ENCODE measurements around the gene BLID.

Gene BLID

GRCh38 chr11:122089111-122089510 lies 26.9 kb downstream of the BLID start:
- H3K4me2 ChIP-seq (ENCODE audit: low read depth, low read length, poor library complexity, severe bottlenecking) = no peak overlapping the region
- H3F3A ChIP-seq (ENCODE audit: insufficient read depth) = no peaks in the 10 kb centered on the region
- no peak overlapping the region for H2AFZ ChIP-seq (ENCODE audit: low read depth, low read length, severe bottlenecking)
- no peak overlapping the region for H3K27ac ChIP-seq (ENCODE audit: low read depth, low read length)
- H3K27me3 ChIP-seq (ENCODE audit: low read length) = no peaks in the 10 kb centered on the region
- H4K20me1 ChIP-seq (ENCODE audit: low read depth, low read length) = no peaks in the 10 kb centered on the region
- no peak overlapping the region for H3K9ac ChIP-seq (ENCODE audit: low read length)
- no peaks in the 10 kb centered on the region for H3K36me3 ChIP-seq (ENCODE audit: low read length)
- no peaks in the 10 kb centered on the region for H3K79me2 ChIP-seq (ENCODE audit: insufficient read depth, low read length)
- H3K4me3 ChIP-seq (ENCODE audit: insufficient read depth, low read length, poor library complexity, severe bottlenecking) = no peak overlapping the region
- TF ChIP-seq EZH2phosphoT487 (conservative IDR thresholded peaks at IDR 0.05; ENCODE audit: low read length) = no peak
- no peak for TF ChIP-seq CTCF (IDR thresholded peaks at IDR 0.05; ENCODE audit: insufficient read depth, low read length, poor library complexity, severe bottlenecking)
- no peaks in the 10 kb centered on the region for H3K9me2 ChIP-seq (replicated peaks; ENCODE audit: insufficient read depth, low read length)
- no peaks in the 10 kb centered on the region for H3K9me3 ChIP-seq (ENCODE audit: insufficient read depth, low read length)

- TF ChIP-seq EZH2phosphoT487 (conservative IDR thresholded peaks at IDR 0.05; ENCODE audit: low read length) = no peak
- TF ChIP-seq CTCF (IDR thresholded peaks at IDR 0.05; ENCODE audit: insufficient read depth, low read length, poor library complexity, severe bottlenecking) = no peak
- H3K36me3 ChIP-seq (ENCODE audit: low read length) = no peaks in the 10 kb centered on the region
- H3K79me2 ChIP-seq (ENCODE audit: insufficient read depth, low read length) = no peaks in the 10 kb centered on the region
- H3K27ac ChIP-seq (ENCODE audit: low read depth, low read length) = no peak overlapping the region
- no peaks in the 10 kb centered on the region for H3F3A ChIP-seq (ENCODE audit: insufficient read depth)
- no peak overlapping the region for H3K4me3 ChIP-seq (ENCODE audit: insufficient read depth, low read length, poor library complexity, severe bottlenecking)
- no peaks in the 10 kb centered on the region for H3K9me2 ChIP-seq (replicated peaks; ENCODE audit: insufficient read depth, low read length)
- H3K27me3 ChIP-seq (ENCODE audit: low read length) = no peaks in the 10 kb centered on the region
- no peaks in the 10 kb centered on the region for H3K9me3 ChIP-seq (ENCODE audit: insufficient read depth, low read length)
- no peak overlapping the region for H3K4me2 ChIP-seq (ENCODE audit: low read depth, low read length, poor library complexity, severe bottlenecking)
- no peak overlapping the region for H3K9ac ChIP-seq (ENCODE audit: low read length)
- H4K20me1 ChIP-seq (ENCODE audit: low read depth, low read length) = no peaks in the 10 kb centered on the region
- no peak overlapping the region for H2AFZ ChIP-seq (ENCODE audit: low read depth, low read length, severe bottlenecking)
These were observed 30.3 kb downstream of the BLID start for GRCh38 chr11:122085712-122086111.

GRCh38 chr11:122085264-122085663 lies 30.8 kb downstream of the BLID start:
- H3F3A ChIP-seq (ENCODE audit: insufficient read depth) = no peaks in the 10 kb centered on the region
- no peak for TF ChIP-seq EZH2phosphoT487 (conservative IDR thresholded peaks at IDR 0.05; ENCODE audit: low read length)
- no peak for TF ChIP-seq CTCF (IDR thresholded peaks at IDR 0.05; ENCODE audit: insufficient read depth, low read length, poor library complexity, severe bottlenecking)

More at GRCh38 chr11:122085264-122085663, 30.8 kb downstream of the BLID start:
- no peaks in the 10 kb centered on the region for H3K36me3 ChIP-seq (ENCODE audit: low read length)
- no peaks in the 10 kb centered on the region for H3K27me3 ChIP-seq (ENCODE audit: low read length)
- no peak overlapping the region for H2AFZ ChIP-seq (ENCODE audit: low read depth, low read length, severe bottlenecking)
- H3K4me3 ChIP-seq (ENCODE audit: insufficient read depth, low read length, poor library complexity, severe bottlenecking) = no peak overlapping the region
- H3K9ac ChIP-seq (ENCODE audit: low read length) = no peak overlapping the region
- no peaks in the 10 kb centered on the region for H3K9me2 ChIP-seq (replicated peaks; ENCODE audit: insufficient read depth, low read length)
- H3K9me3 ChIP-seq (ENCODE audit: insufficient read depth, low read length) = no peaks in the 10 kb centered on the region
- H3K79me2 ChIP-seq (ENCODE audit: insufficient read depth, low read length) = no peaks in the 10 kb centered on the region
- no peaks in the 10 kb centered on the region for H4K20me1 ChIP-seq (ENCODE audit: low read depth, low read length)
- H3K27ac ChIP-seq (ENCODE audit: low read depth, low read length) = no peak overlapping the region
- H3K4me2 ChIP-seq (ENCODE audit: low read depth, low read length, poor library complexity, severe bottlenecking) = no peak overlapping the region
